ENCODE results near the gene TTBK2.

DNA sequence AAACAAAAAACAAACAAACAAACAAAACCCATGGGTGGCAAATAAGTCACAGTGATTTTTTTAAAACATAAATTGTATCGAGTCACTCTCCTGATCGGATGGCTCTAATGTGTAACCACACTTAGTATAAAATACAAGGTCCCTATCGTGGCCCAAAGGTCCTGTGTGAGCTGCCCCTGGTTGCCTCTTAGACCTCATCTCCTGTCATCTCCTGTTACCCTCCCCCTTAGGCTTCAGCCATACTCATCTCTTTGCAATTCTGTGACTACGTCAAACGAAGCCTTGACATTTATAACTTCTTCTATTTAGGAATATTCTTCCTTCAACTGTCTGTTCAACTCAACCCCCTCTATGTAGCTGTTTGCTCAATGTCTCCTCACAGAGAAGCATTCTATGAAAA lies 43.9 kb upstream of the TTBK2 start:
- TF ChIP-seq CTCF (IDR thresholded peaks at IDR 0.05; ENCODE audit: insufficient read depth, low read length) (no peak), POLR2AphosphoS5 (IDR thresholded peaks at IDR 0.05; ENCODE audit: low read depth) (no peak), GABPA (IDR thresholded peaks at IDR 0.05; ENCODE audit: low read depth) (no peak)
- TF ChIP-seq, protein P1, sequence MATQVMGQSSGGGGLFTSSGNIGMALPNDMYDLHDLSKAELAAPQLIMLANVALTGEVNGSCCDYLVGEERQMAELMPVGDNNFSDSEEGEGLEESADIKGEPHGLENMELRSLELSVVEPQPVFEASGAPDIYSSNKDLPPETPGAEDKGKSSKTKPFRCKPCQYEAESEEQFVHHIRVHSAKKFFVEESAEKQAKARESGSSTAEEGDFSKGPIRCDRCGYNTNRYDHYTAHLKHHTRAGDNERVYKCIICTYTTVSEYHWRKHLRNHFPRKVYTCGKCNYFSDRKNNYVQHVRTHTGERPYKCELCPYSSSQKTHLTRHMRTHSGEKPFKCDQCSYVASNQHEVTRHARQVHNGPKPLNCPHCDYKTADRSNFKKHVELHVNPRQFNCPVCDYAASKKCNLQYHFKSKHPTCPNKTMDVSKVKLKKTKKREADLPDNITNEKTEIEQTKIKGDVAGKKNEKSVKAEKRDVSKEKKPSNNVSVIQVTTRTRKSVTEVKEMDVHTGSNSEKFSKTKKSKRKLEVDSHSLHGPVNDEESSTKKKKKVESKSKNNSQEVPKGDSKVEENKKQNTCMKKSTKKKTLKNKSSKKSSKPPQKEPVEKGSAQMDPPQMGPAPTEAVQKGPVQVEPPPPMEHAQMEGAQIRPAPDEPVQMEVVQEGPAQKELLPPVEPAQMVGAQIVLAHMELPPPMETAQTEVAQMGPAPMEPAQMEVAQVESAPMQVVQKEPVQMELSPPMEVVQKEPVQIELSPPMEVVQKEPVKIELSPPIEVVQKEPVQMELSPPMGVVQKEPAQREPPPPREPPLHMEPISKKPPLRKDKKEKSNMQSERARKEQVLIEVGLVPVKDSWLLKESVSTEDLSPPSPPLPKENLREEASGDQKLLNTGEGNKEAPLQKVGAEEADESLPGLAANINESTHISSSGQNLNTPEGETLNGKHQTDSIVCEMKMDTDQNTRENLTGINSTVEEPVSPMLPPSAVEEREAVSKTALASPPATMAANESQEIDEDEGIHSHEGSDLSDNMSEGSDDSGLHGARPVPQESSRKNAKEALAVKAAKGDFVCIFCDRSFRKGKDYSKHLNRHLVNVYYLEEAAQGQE (IDR thresholded peaks at IDR 0.05; ENCODE audit: insufficient replicate concordance, low read depth) = no peak
